Endothelial cell (in vitro differentiated cells): ENCODE results near the gene NOM1. TPM values are rescaled to one million over a fixed set of nuclear protein-coding genes. Genes with fewer than 3 reads are reported as not detected.
"Not testable (repeated sequence)": the region's sequence is repeated elsewhere in the genome, so short reads cannot be mapped to it uniquely, and the experiment has no call there.

Experiments
- DNase-seq: peaks from one replicate; pipeline ENCODE4 v3.0.0; 2021; ENCODE audit warnings: low spot score
- H3K27ac Mint-ChIP-seq: one replicate; pipeline ENCODE4 v1.8.0; 2021; ENCODE audit warnings: mixed read lengths, inconsistent platforms; ENCODE audit not compliant: unreplicated experiment
- H3K27me3 Mint-ChIP-seq: one replicate; pipeline ENCODE4 v1.8.0; 2021; ENCODE audit warnings: mild to moderate bottlenecking, moderate library complexity, mixed read lengths, inconsistent platforms; ENCODE audit not compliant: unreplicated experiment
- H3K36me3 Mint-ChIP-seq: one replicate; pipeline ENCODE4 v1.8.0; 2021; ENCODE audit warnings: mild to moderate bottlenecking, low read depth, mixed read lengths, inconsistent platforms; ENCODE audit not compliant: unreplicated experiment
- H3K4me1 Mint-ChIP-seq: one replicate; pipeline ENCODE4 v1.8.0; 2021; ENCODE audit warnings: mild to moderate bottlenecking, mixed read lengths, inconsistent platforms; ENCODE audit not compliant: unreplicated experiment
- H3K4me3 Mint-ChIP-seq: one replicate; pipeline ENCODE4 v1.8.0; 2021; ENCODE audit warnings: mild to moderate bottlenecking, mixed read lengths, inconsistent platforms; ENCODE audit not compliant: unreplicated experiment
- H3K9me3 Mint-ChIP-seq: one replicate; pipeline ENCODE4 v1.8.0; 2021; ENCODE audit warnings: mixed read lengths, inconsistent platforms; ENCODE audit not compliant: unreplicated experiment
- CTCF ChIP-seq: fragments of 200-600 bp; sonication (generic); IDR thresholded peaks from one replicate; pipeline ENCODE4 v1.5.0; 2021; ENCODE audit warnings: antibody characterized with exemption; ENCODE audit not compliant: unreplicated experiment
- total RNA-seq: library from RNA; stranded (reverse); fragmentation: NEBNext Ultra II Directional; extraction: Animal tissue kit (Norgen Biotek cat#: 25700); gene quantifications from one replicate; pipeline ENCODE4 v1.2.1, GENCODE V29; 2021; ENCODE audit not compliant: unreplicated experiment

NOM1 gene
- total RNA-seq, 1 donor from 2014 or later = 33.6 TPM

- DNase-seq = no peak
- H3K4me3 Mint-ChIP-seq = no peak overlapping the region
- peaks cover 14% of the 10 kb centered on the region for H3K36me3 Mint-ChIP-seq
- peaks cover 33% of the 10 kb centered on the region for H3K4me1 Mint-ChIP-seq
- no peak for TF ChIP-seq CTCF
- H3K27ac Mint-ChIP-seq = no peak overlapping the region
- no peaks in the 10 kb centered on the region for H3K9me3 Mint-ChIP-seq
- peaks cover 13% of the 10 kb centered on the region for H3K27me3 Mint-ChIP-seq
Measured at GRCh38 chr7:156944876-156945275, 4.6 kb upstream of the NOM1 start.

DNA sequence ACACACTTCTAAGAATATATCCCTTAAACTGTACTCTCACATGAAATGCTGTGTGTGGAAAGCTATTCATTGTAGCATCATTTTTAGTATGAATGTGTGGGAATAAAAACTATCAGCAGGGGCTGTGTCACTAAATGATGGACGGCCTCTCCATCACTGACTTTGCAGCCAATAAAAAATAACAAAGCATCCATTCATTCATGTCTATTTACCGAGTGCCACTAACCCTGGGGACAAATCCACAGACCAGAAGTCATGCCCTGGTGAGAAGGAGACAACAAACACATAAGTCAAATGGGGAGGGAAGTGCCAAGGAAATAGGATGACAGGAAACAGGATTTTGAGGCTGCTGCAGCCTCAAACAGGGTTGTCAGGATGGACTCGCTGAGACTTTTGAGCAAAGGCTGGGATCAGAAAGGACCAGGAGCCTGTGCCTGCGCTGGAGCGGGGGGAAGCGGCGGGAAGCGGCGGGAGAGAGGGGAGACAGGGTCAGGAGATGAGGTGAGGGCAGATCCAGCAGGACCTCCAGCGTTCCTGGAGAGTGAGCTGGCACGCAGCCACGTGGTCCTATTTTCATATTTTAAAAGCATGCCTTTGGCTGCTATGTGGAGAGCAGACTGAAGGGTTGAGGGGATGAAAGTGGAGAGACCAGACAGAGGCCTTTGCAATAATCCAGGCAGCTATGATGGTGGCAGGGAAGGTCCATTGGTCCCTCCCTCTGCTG lies 2.2 kb upstream of the NOM1 start:
- H3K36me3 Mint-ChIP-seq = peaks cover 8% of the 10 kb centered on the region
- H3K4me3 Mint-ChIP-seq = peak overlapping the region; percentile 82
- peaks cover 9% of the 10 kb centered on the region for H3K27me3 Mint-ChIP-seq
- TF ChIP-seq CTCF = no peak
- no peaks in the 10 kb centered on the region for H3K9me3 Mint-ChIP-seq
- peaks cover 47% of the 10 kb centered on the region for H3K4me1 Mint-ChIP-seq
- H3K27ac Mint-ChIP-seq = peak overlapping the region; percentile 76
- DNase-seq = no peak

- Mint-ChIP-seq H3K4me1 (peaks cover 51% of the 10 kb centered on the region), H3K36me3 (peaks cover 12% of the 10 kb centered on the region), H3K9me3 (no peaks in the 10 kb centered on the region), H3K27me3 (peaks cover 9% of the 10 kb centered on the region), H3K27ac (no peak overlapping the region), H3K4me3 (no peak overlapping the region)
- no peak for TF ChIP-seq CTCF
- DNase-seq = no peak
Measured at GRCh38 chr7:156948361-156948760, 1.2 kb upstream of the NOM1 start.

DNA sequence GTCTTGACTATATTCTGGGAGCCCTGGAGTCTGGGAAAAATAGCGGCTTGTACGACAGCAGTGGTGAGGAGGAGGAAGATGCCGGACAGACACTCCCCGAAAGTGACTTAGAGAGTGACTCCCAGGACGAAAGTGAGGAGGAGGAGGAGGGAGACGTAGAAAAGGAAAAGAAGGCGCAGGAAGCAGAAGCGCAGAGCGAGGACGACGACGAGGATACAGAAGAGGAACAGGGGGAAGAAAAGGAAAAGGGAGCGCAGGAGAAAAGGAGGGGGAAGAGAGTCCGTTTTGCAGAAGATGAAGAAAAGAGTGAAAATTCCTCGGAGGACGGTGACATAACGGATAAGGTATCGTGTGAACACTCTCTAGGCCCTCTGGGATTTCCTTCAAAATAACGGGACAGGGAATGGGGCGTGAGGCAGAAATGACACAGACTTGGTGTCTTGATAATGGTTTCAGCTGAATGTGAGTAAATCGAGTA lies 908 bp downstream of the NOM1 start:
- peaks cover 7% of the 10 kb centered on the region for H3K27me3 Mint-ChIP-seq
- peaks cover 29% of the 10 kb centered on the region for H3K36me3 Mint-ChIP-seq
- peaks cover 41% of the 10 kb centered on the region for H3K4me1 Mint-ChIP-seq
- H3K9me3 Mint-ChIP-seq = no peaks in the 10 kb centered on the region
- TF ChIP-seq CTCF = no peak
- no peak for DNase-seq
- peak overlapping the region; percentile 89 for H3K27ac Mint-ChIP-seq
- peak overlapping the region; percentile 97 for H3K4me3 Mint-ChIP-seq

DNA sequence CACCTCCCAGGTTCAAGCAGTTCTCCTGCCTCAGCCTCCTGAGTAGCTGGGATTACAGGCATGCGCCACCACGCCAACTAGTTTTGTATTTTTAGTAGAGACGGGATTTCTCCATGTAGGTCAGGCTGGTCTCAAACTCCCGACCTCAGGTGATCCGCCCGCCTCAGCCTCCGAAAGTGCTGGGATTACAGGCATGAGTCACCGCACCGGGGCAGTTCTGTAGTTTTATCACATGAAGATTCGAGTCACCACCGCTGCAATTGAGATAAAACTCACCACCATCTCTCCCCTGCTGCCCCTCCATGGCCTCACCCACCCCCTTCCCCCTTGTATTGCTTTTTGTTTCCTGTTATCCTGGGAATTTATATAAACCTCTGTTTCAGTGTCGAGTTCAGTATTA lies 3.7 kb downstream of the NOM1 start:
- not testable (repeated sequence) for H3K27me3 Mint-ChIP-seq, H3K4me3 Mint-ChIP-seq, H3K27ac Mint-ChIP-seq, DNase-seq, H3K9me3 Mint-ChIP-seq
- Mint-ChIP-seq H3K4me1 (peaks cover 24% of the 10 kb centered on the region), H3K36me3 (peaks cover 33% of the 10 kb centered on the region)
